ENCODE results near the gene SLC22A1.
"Not testable (repeated sequence)": the region's sequence is repeated elsewhere in the genome, so short reads cannot be mapped to it uniquely, and the experiment has no call there.

Gene SLC22A1

GRCh38 chr6:160103825-160104100 is 17.9 kb upstream of the SLC22A1 start:
- no peaks in the 10 kb centered on the region for H3K27me3 ChIP-seq (ENCODE audit: low read depth)
- peaks cover 17% of the 10 kb centered on the region for H3K36me3 ChIP-seq (replicated peaks)
- no peaks in the 10 kb centered on the region for H3K4me1 ChIP-seq
- no peaks in the 10 kb centered on the region for H3K9me3 ChIP-seq
- no peak overlapping the region for H3K4me3 ChIP-seq
- DNase-seq (ENCODE audit: low spot score in 2 of 2) = no peak
- in situ Hi-C loops (cut with MboI; ENCODE audit: low sequenced_read_pairs) = no loop called here

- no peak overlapping the region for H3K4me3 ChIP-seq
- H3K36me3 ChIP-seq (replicated peaks) = peaks cover 13% of the 10 kb centered on the region
These were observed 16.6 kb upstream of the SLC22A1 start for GRCh38 chr6:160104821-160105517.

GRCh38 chr6:160106010-160106409 is 15.6 kb upstream of the SLC22A1 start:
- Histone ChIP-seq H3K36me3 (replicated peaks) (peaks cover 13% of the 10 kb centered on the region), H3K9me3 (no peaks in the 10 kb centered on the region), H3K27me3 (ENCODE audit: low read depth) (no peaks in the 10 kb centered on the region), H3K4me3 (no peak overlapping the region), H3K4me1 (no peaks in the 10 kb centered on the region)
- in situ Hi-C loops (cut with MboI; ENCODE audit: low sequenced_read_pairs) = no loop called here
- DNase-seq (ENCODE audit: low spot score in 2 of 2) = no peak

More at GRCh38 chr6:160104821-160105517, 16.6 kb upstream of the SLC22A1 start:
- no peaks in the 10 kb centered on the region for H3K4me1 ChIP-seq
- DNase-seq (ENCODE audit: low spot score in 2 of 2) = no peak
- no peaks in the 10 kb centered on the region for H3K9me3 ChIP-seq
- in situ Hi-C loops (cut with MboI; ENCODE audit: low sequenced_read_pairs) = no loop called here
- no peaks in the 10 kb centered on the region for H3K27me3 ChIP-seq (ENCODE audit: low read depth)

- Histone ChIP-seq H3K27me3 (ENCODE audit: low read depth) (no peaks in the 10 kb centered on the region), H3K9me3 (no peaks in the 10 kb centered on the region), H3K4me3 (no peak overlapping the region), H3K36me3 (replicated peaks) (peaks cover 8% of the 10 kb centered on the region), H3K4me1 (no peaks in the 10 kb centered on the region)
- DNase-seq (ENCODE audit: low spot score in 2 of 2) = no peak
- in situ Hi-C loops (cut with MboI; ENCODE audit: low sequenced_read_pairs) = no loop called here
These were observed 14.9 kb upstream of the SLC22A1 start for GRCh38 chr6:160106701-160107100.

GRCh38 chr6:160108077-160108476 is 13.5 kb upstream of the SLC22A1 start:
- Histone ChIP-seq H3K4me1 (no peaks in the 10 kb centered on the region), H3K9me3 (no peaks in the 10 kb centered on the region), H3K36me3 (replicated peaks) (peaks cover 8% of the 10 kb centered on the region), H3K4me3 (no peak overlapping the region), H3K27me3 (ENCODE audit: low read depth) (no peaks in the 10 kb centered on the region)
- in situ Hi-C loops (cut with MboI; ENCODE audit: low sequenced_read_pairs) = no loop called here
- no peak for DNase-seq (ENCODE audit: low spot score in 2 of 2)

GRCh38 chr6:160110586-160111123 is 11.0 kb upstream of the SLC22A1 start:
- no peaks in the 10 kb centered on the region for H3K36me3 ChIP-seq (replicated peaks)
- DNase-seq (ENCODE audit: low spot score in 2 of 2) = no peak
- no peaks in the 10 kb centered on the region for H3K4me1 ChIP-seq
- in situ Hi-C loops (cut with MboI; ENCODE audit: low sequenced_read_pairs) = no loop called here
- no peaks in the 10 kb centered on the region for H3K27me3 ChIP-seq (ENCODE audit: low read depth)
- H3K9me3 ChIP-seq = no peaks in the 10 kb centered on the region
- no peak overlapping the region for H3K4me3 ChIP-seq

- in situ Hi-C loops (cut with MboI; ENCODE audit: low sequenced_read_pairs) = no loop called here
- Histone ChIP-seq H3K4me1 (no peaks in the 10 kb centered on the region), H3K36me3 (replicated peaks) (no peaks in the 10 kb centered on the region), H3K9me3 (no peaks in the 10 kb centered on the region), H3K4me3 (no peak overlapping the region), H3K27me3 (ENCODE audit: low read depth) (no peaks in the 10 kb centered on the region)
- no peak for DNase-seq (ENCODE audit: low spot score in 2 of 2)
These were observed 9.8 kb upstream of the SLC22A1 start for GRCh38 chr6:160111806-160112205.

- in situ Hi-C loops (cut with MboI; ENCODE audit: low sequenced_read_pairs) = no loop called here
- no peak for DNase-seq (ENCODE audit: low spot score in 2 of 2)
- Histone ChIP-seq H3K36me3 (replicated peaks) (no peaks in the 10 kb centered on the region), H3K4me3 (no peak overlapping the region), H3K4me1 (no peaks in the 10 kb centered on the region), H3K27me3 (ENCODE audit: low read depth) (no peaks in the 10 kb centered on the region), H3K9me3 (no peaks in the 10 kb centered on the region; the same call in 1 of the 2 replicates)
These were observed 8.9 kb upstream of the SLC22A1 start for GRCh38 chr6:160112628-160113299.

- H3K4me3 ChIP-seq; H3K27me3 ChIP-seq (ENCODE audit: low read depth); DNase-seq (ENCODE audit: low spot score in 2 of 2); H3K4me1 ChIP-seq; H3K36me3 ChIP-seq (replicated peaks); in situ Hi-C loops (cut with MboI; ENCODE audit: low sequenced_read_pairs); H3K9me3 ChIP-seq: not testable (repeated sequence)
These were observed 7.1 kb upstream of the SLC22A1 start for GRCh38 chr6:160114536-160114935.

- H3K27me3 ChIP-seq (ENCODE audit: low read depth) = no peaks in the 10 kb centered on the region
- in situ Hi-C loops (cut with MboI; ENCODE audit: low sequenced_read_pairs) = no loop called here
- no peak overlapping the region for H3K4me3 ChIP-seq
- no peaks in the 10 kb centered on the region for H3K4me1 ChIP-seq
- peaks cover 6% of the 10 kb centered on the region; the same call in 1 of the 2 replicates for H3K9me3 ChIP-seq
- no peaks in the 10 kb centered on the region for H3K36me3 ChIP-seq (replicated peaks)
- no peak for DNase-seq (ENCODE audit: low spot score in 2 of 2)
These were observed 6.2 kb upstream of the SLC22A1 start for GRCh38 chr6:160115421-160115820.

GRCh38 chr6:160116411-160116810 is 5.2 kb upstream of the SLC22A1 start:
- Histone ChIP-seq H3K4me3 (no peak overlapping the region), H3K36me3 (replicated peaks) (no peaks in the 10 kb centered on the region), H3K9me3 (peaks cover 6% of the 10 kb centered on the region; the same call in 1 of the 2 replicates), H3K4me1 (no peaks in the 10 kb centered on the region), H3K27me3 (ENCODE audit: low read depth) (no peaks in the 10 kb centered on the region)
- DNase-seq (ENCODE audit: low spot score in 2 of 2) = no peak
- in situ Hi-C loops (cut with MboI; ENCODE audit: low sequenced_read_pairs) = no loop called here

- H3K4me1 ChIP-seq = no peaks in the 10 kb centered on the region
- DNase-seq (ENCODE audit: low spot score in 2 of 2) = no peak
- in situ Hi-C loops (cut with MboI; ENCODE audit: low sequenced_read_pairs) = no loop called here
- H3K36me3 ChIP-seq (replicated peaks) = no peaks in the 10 kb centered on the region
- H3K4me3 ChIP-seq = no peak overlapping the region
- H3K9me3 ChIP-seq = peaks cover 6% of the 10 kb centered on the region; the same call in 1 of the 2 replicates
- H3K27me3 ChIP-seq (ENCODE audit: low read depth) = no peaks in the 10 kb centered on the region
These were observed 4.5 kb upstream of the SLC22A1 start for GRCh38 chr6:160117137-160117536.

GRCh38 chr6:160118620-160119229 is 2.9 kb upstream of the SLC22A1 start:
- DNase-seq (ENCODE audit: low spot score in 2 of 2) = no peak
- in situ Hi-C loops (cut with MboI; ENCODE audit: low sequenced_read_pairs) = no loop called here
- Histone ChIP-seq H3K9me3 (peaks cover 6% of the 10 kb centered on the region; the same call in 1 of the 2 replicates), H3K36me3 (replicated peaks) (no peaks in the 10 kb centered on the region), H3K4me1 (no peaks in the 10 kb centered on the region), H3K4me3 (no peak overlapping the region), H3K27me3 (ENCODE audit: low read depth) (no peaks in the 10 kb centered on the region)

- H3K4me1 ChIP-seq = no peaks in the 10 kb centered on the region
- H3K4me3 ChIP-seq = no peak overlapping the region
- DNase-seq (ENCODE audit: low spot score in 2 of 2) = no peak
- H3K9me3 ChIP-seq = peaks cover 6% of the 10 kb centered on the region; the same call in 1 of the 2 replicates
- H3K36me3 ChIP-seq (replicated peaks) = no peaks in the 10 kb centered on the region
- no peaks in the 10 kb centered on the region for H3K27me3 ChIP-seq (ENCODE audit: low read depth)
- in situ Hi-C loops (cut with MboI; ENCODE audit: low sequenced_read_pairs) = no loop called here
These were observed 1.5 kb upstream of the SLC22A1 start for GRCh38 chr6:160120087-160120486.

Measured in HAP-1 (cell line).